Measurements from ENCODE around the gene AGL. TPM values are rescaled to one million over a fixed set of nuclear protein-coding genes. Genes with fewer than 3 reads are reported as not detected.
"Not testable (repeated sequence)": the region's sequence is repeated elsewhere in the genome, so short reads cannot be mapped to it uniquely, and the experiment has no call there.

AGL gene
- polyA plus RNA-seq, 4 donors: 5.9 to 19.9 (median 8.2) TPM

- not testable (repeated sequence) for H3K9me3 ChIP-seq (ENCODE audit: control insufficient read depth in 2 of 2, insufficient read depth in 1 of 2, low read depth in 1 of 2, low read length in 1 of 2); H3K4me3 ChIP-seq (ENCODE audit: low read depth in 1 of 3, low read length in 3 of 3); H3K27me3 ChIP-seq (ENCODE audit: control insufficient read depth in 3 of 3, insufficient read depth in 3 of 3, low read length in 3 of 3); H3K4me1 ChIP-seq (ENCODE audit: control insufficient read depth in 3 of 3, insufficient read depth in 2 of 3, low read depth in 1 of 3, low read length in 2 of 3); FAIRE-seq; H3K27ac ChIP-seq (ENCODE audit: low read depth in 1 of 3, low read length in 2 of 3); DNase-seq; H3K36me3 ChIP-seq (ENCODE audit: control insufficient read depth in 3 of 3, insufficient read depth in 2 of 3, low read depth in 1 of 3, low read length in 3 of 3)
- WGBS, 3 donors: 76 to 87% (median 78%) methylated on average over 3 of the region's 3 CpGs
These were observed 9.8 kb upstream of the AGL start for GRCh38 chr1:99840353-99840752.

GRCh38 chr1:99843760-99844159 is 6.4 kb upstream of the AGL start:
- H3K36me3 ChIP-seq (ENCODE audit: control insufficient read depth in 3 of 3, insufficient read depth in 2 of 3, low read depth in 1 of 3, low read length in 3 of 3): no peaks in the 10 kb centered on the region
- no peak for FAIRE-seq
- H3K27me3 ChIP-seq (ENCODE audit: control insufficient read depth in 3 of 3, insufficient read depth in 3 of 3, low read length in 3 of 3): no peaks in the 10 kb centered on the region
- H3K4me3 ChIP-seq (ENCODE audit: low read depth in 1 of 3, low read length in 3 of 3): no peak overlapping the region
- no peak overlapping the region for H3K27ac ChIP-seq (ENCODE audit: low read depth in 1 of 3, low read length in 2 of 3)
- no peaks in the 10 kb centered on the region for H3K4me1 ChIP-seq (ENCODE audit: control insufficient read depth in 3 of 3, insufficient read depth in 2 of 3, low read depth in 1 of 3, low read length in 2 of 3)
- DNase-seq: no peak
- peaks cover 0 to 3% of the 10 kb centered on the region in 2 donors for H3K9me3 ChIP-seq (ENCODE audit: control insufficient read depth in 2 of 2, insufficient read depth in 1 of 2, low read depth in 1 of 2, low read length in 1 of 2)
- 63 to 86% (median 85%) methylated on average over 2 of the region's 2 CpGs for WGBS, 3 donors

- H3K4me1 ChIP-seq (ENCODE audit: control insufficient read depth in 3 of 3, insufficient read depth in 2 of 3, low read depth in 1 of 3, low read length in 2 of 3); H3K4me3 ChIP-seq (ENCODE audit: low read depth in 1 of 3, low read length in 3 of 3); H3K27me3 ChIP-seq (ENCODE audit: control insufficient read depth in 3 of 3, insufficient read depth in 3 of 3, low read length in 3 of 3); FAIRE-seq; H3K36me3 ChIP-seq (ENCODE audit: control insufficient read depth in 3 of 3, insufficient read depth in 2 of 3, low read depth in 1 of 3, low read length in 3 of 3); H3K9me3 ChIP-seq (ENCODE audit: control insufficient read depth in 2 of 2, insufficient read depth in 1 of 2, low read depth in 1 of 2, low read length in 1 of 2); DNase-seq; H3K27ac ChIP-seq (ENCODE audit: low read depth in 1 of 3, low read length in 2 of 3): not testable (repeated sequence)
- WGBS, 3 donors: 82 to 94% (median 91%) methylated on average over 9 of the region's 9 CpGs
These were observed 5.0 kb upstream of the AGL start for GRCh38 chr1:99845201-99845600.

DNA sequence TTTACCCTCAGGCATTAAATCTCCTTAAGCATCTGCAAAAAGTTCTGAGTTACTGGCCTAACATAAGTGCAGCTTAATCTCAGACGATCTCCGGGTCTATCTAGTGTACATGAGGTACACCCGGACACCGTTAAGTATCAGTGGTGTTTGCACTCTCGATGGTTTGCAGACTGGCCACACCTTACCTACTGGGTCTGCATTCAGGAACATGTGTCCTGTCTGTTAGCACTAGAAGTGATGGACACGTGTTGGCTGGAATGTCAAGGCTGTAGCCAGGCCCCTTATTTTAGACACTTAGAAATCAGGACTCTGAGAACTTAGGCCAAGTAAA is 783 bp upstream of the AGL start:
- H3K9me3 ChIP-seq (ENCODE audit: control insufficient read depth in 2 of 2, insufficient read depth in 1 of 2, low read depth in 1 of 2, low read length in 1 of 2): no peaks in the 10 kb centered on the region
- peak overlapping the region; percentile 84 to 93 (median 89) for H3K27ac ChIP-seq (ENCODE audit: low read depth in 1 of 3, low read length in 2 of 3)
- FAIRE-seq (no peak), DNase-seq (peak in 1 of 2 donors; percentile 33)
- 43 to 55% (median 44%) methylated on average over 6 of the region's 6 CpGs for WGBS, 3 donors
- no peaks in the 10 kb centered on the region for H3K27me3 ChIP-seq (ENCODE audit: control insufficient read depth in 3 of 3, insufficient read depth in 3 of 3, low read length in 3 of 3)
- peaks cover 0 to 4% (median 0%) of the 10 kb centered on the region in 3 donors for H3K4me1 ChIP-seq (ENCODE audit: control insufficient read depth in 3 of 3, insufficient read depth in 2 of 3, low read depth in 1 of 3, low read length in 2 of 3)
- peaks cover 0 to 1% (median 0%) of the 10 kb centered on the region in 3 donors for H3K36me3 ChIP-seq (ENCODE audit: control insufficient read depth in 3 of 3, insufficient read depth in 2 of 3, low read depth in 1 of 3, low read length in 3 of 3)
- peak overlapping the region; percentile 74 to 91 (median 76) for H3K4me3 ChIP-seq (ENCODE audit: low read depth in 1 of 3, low read length in 3 of 3)

GRCh38 chr1:99850459-99851291 is 514 bp downstream of the AGL start:
- peak overlapping the region; percentile 84 to 93 (median 89) for H3K27ac ChIP-seq (ENCODE audit: low read depth in 1 of 3, low read length in 2 of 3)
- FAIRE-seq: no peak
- H3K27me3 ChIP-seq (ENCODE audit: control insufficient read depth in 3 of 3, insufficient read depth in 3 of 3, low read length in 3 of 3): no peaks in the 10 kb centered on the region
- peaks cover 0 to 4% (median 0%) of the 10 kb centered on the region in 3 donors for H3K4me1 ChIP-seq (ENCODE audit: control insufficient read depth in 3 of 3, insufficient read depth in 2 of 3, low read depth in 1 of 3, low read length in 2 of 3)
- H3K9me3 ChIP-seq (ENCODE audit: control insufficient read depth in 2 of 2, insufficient read depth in 1 of 2, low read depth in 1 of 2, low read length in 1 of 2): no peaks in the 10 kb centered on the region
- 7 to 8% (median 8%) methylated on average over 15 of the region's 15 CpGs for WGBS, 3 donors
- peaks cover 0 to 4% (median 1%) of the 10 kb centered on the region in 3 donors for H3K36me3 ChIP-seq (ENCODE audit: control insufficient read depth in 3 of 3, insufficient read depth in 2 of 3, low read depth in 1 of 3, low read length in 3 of 3)
- peak overlapping the region; percentile 74 to 91 (median 76) for H3K4me3 ChIP-seq (ENCODE audit: low read depth in 1 of 3, low read length in 3 of 3)
- no peak for DNase-seq

DNA sequence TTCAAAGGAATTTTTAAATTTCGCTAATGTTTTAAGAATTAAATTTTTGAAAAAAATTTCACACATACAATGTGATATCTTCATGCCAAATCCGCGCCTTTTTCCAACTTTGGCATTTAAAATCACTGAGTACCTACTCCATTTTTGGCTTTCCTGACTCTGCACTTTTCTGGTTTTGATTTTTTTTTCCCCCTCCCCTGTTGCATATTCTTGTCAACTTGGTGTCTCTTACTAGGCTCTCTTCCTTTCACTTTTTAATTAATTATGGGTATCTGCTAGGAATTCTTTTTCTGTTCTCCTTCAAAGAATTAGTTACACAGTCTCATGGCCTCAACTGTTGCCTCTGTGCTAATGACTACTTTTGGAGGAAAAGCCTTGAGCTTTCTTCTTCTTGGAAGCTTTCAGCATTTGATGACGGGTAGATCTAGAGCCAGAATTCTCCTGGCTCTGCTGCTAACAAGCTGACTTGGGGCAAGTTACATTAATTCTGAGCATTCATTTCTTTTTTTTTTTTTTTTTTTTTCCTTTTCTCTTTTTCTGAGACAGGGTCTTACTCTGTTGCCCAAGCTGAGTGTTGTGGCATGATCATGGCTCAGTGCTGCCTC is 1.8 kb downstream of the AGL start:
- H3K4me1 ChIP-seq (ENCODE audit: control insufficient read depth in 3 of 3, insufficient read depth in 2 of 3, low read depth in 1 of 3, low read length in 2 of 3): peaks cover 0 to 4% (median 0%) of the 10 kb centered on the region in 3 donors
- H3K9me3 ChIP-seq (ENCODE audit: control insufficient read depth in 2 of 2, insufficient read depth in 1 of 2, low read depth in 1 of 2, low read length in 1 of 2): no peaks in the 10 kb centered on the region
- no peaks in the 10 kb centered on the region for H3K27me3 ChIP-seq (ENCODE audit: control insufficient read depth in 3 of 3, insufficient read depth in 3 of 3, low read length in 3 of 3)
- 88 to 95% (median 92%) methylated on average over 4 of the region's 4 CpGs for WGBS, 3 donors
- DNase-seq (no peak), FAIRE-seq (no peak)
- H3K27ac ChIP-seq (ENCODE audit: low read depth in 1 of 3, low read length in 2 of 3): no peak overlapping the region
- no peak overlapping the region for H3K4me3 ChIP-seq (ENCODE audit: low read depth in 1 of 3, low read length in 3 of 3)
- H3K36me3 ChIP-seq (ENCODE audit: control insufficient read depth in 3 of 3, insufficient read depth in 2 of 3, low read depth in 1 of 3, low read length in 3 of 3): peaks cover 0 to 4% (median 1%) of the 10 kb centered on the region in 3 donors

GRCh38 chr1:99852648-99853047 is 2.5 kb downstream of the AGL start:
- WGBS, 3 donors: 87 to 97% (median 95%) methylated on average over 3 of the region's 3 CpGs

DNA sequence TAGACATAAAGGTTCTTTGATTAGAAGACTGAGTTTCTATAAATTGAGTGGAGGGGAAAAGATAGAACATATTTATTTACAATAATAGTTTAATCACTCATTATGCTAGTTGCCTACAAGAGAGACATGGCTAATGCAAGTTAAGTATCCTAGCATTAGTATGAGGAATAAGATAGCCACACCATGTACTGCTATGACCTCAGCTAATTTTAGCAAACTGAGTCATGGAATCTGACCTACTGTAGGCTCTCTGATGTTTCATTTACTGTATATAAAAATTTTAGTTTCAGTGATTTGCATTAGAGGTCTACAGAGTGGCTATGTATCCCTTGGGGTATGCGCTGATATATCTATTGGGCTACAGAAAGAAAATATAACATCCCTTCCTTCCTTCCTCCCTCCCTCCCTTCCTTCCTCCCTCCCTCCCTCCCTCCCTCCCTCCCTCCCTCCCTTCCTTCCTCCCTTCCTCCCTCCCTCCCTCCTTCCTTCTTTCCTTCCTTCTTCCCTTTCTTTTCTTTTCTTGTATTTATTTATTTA is 5.8 kb downstream of the AGL start:
- Histone ChIP-seq H3K36me3 (ENCODE audit: control insufficient read depth in 3 of 3, insufficient read depth in 2 of 3, low read depth in 1 of 3, low read length in 3 of 3) (peaks cover 0 to 7% (median 1%) of the 10 kb centered on the region in 3 donors), H3K4me1 (ENCODE audit: control insufficient read depth in 3 of 3, insufficient read depth in 2 of 3, low read depth in 1 of 3, low read length in 2 of 3) (no peaks in the 10 kb centered on the region), H3K4me3 (ENCODE audit: low read depth in 1 of 3, low read length in 3 of 3) (no peak overlapping the region), H3K27ac (ENCODE audit: low read depth in 1 of 3, low read length in 2 of 3) (no peak overlapping the region), H3K9me3 (ENCODE audit: control insufficient read depth in 2 of 2, insufficient read depth in 1 of 2, low read depth in 1 of 2, low read length in 1 of 2) (no peaks in the 10 kb centered on the region), H3K27me3 (ENCODE audit: control insufficient read depth in 3 of 3, insufficient read depth in 3 of 3, low read length in 3 of 3) (no peaks in the 10 kb centered on the region)
- FAIRE-seq (no peak), DNase-seq (no peak)
- WGBS, 3 donors: 96 to 100% (median 100%) methylated on average over 1 of the region's 1 CpG

More at GRCh38 chr1:99852648-99853047, 2.5 kb downstream of the AGL start:
- Histone ChIP-seq H3K27me3 (ENCODE audit: control insufficient read depth in 3 of 3, insufficient read depth in 3 of 3, low read length in 3 of 3) (no peaks in the 10 kb centered on the region), H3K27ac (ENCODE audit: low read depth in 1 of 3, low read length in 2 of 3) (no peak overlapping the region), H3K36me3 (ENCODE audit: control insufficient read depth in 3 of 3, insufficient read depth in 2 of 3, low read depth in 1 of 3, low read length in 3 of 3) (peaks cover 0 to 4% (median 1%) of the 10 kb centered on the region in 3 donors), H3K4me3 (ENCODE audit: low read depth in 1 of 3, low read length in 3 of 3) (no peak overlapping the region), H3K9me3 (ENCODE audit: control insufficient read depth in 2 of 2, insufficient read depth in 1 of 2, low read depth in 1 of 2, low read length in 1 of 2) (no peaks in the 10 kb centered on the region), H3K4me1 (ENCODE audit: control insufficient read depth in 3 of 3, insufficient read depth in 2 of 3, low read depth in 1 of 3, low read length in 2 of 3) (peaks cover 0 to 4% (median 0%) of the 10 kb centered on the region in 3 donors)
- FAIRE-seq (no peak), DNase-seq (no peak)

Measured in small intestine (tissue), 7 donors.